KMS-11 (cell line): Measurements from ENCODE around the gene PAX3.

Experiments used
- H2AFZ ChIP-seq: fragments of 200-600 bp; sonication (generic); 2 replicates; pipeline ENCODE4 v1.6.1; 2016; ENCODE audit warnings: antibody characterized with exemption, mixed run types, low read depth
- H3K27ac ChIP-seq: fragments of 200-600 bp; sonication (generic); 2 replicates; pipeline ENCODE4 v1.6.1; 2016; ENCODE audit warnings: mild to moderate bottlenecking, mixed run types
- H3K27me3 ChIP-seq: fragments of 200-600 bp; sonication (generic); 2 replicates; pipeline ENCODE4 v1.6.1; 2017; ENCODE audit warnings: mild to moderate bottlenecking, low read depth, mixed run types, moderate library complexity; ENCODE audit not compliant: insufficient read depth
- H3K36me3 ChIP-seq: fragments of 200-600 bp; sonication (generic); 2 replicates; pipeline ENCODE4 v1.6.1; 2017; ENCODE audit warnings: mild to moderate bottlenecking, mixed run types; ENCODE audit not compliant: insufficient read depth
- H3K4me1 ChIP-seq: fragments of 200-600 bp; sonication (generic); 2 replicates; pipeline ENCODE4 v1.6.1; 2016; ENCODE audit warnings: mild to moderate bottlenecking, low read depth, mixed run types; ENCODE audit not compliant: poor library complexity, severe bottlenecking
- H3K4me2 ChIP-seq: fragments of 200-600 bp; sonication (generic); 2 replicates; pipeline ENCODE4 v1.7.0; 2016; ENCODE audit warnings: mild to moderate bottlenecking, mixed run types
- H3K4me3 ChIP-seq: fragments of 200-600 bp; sonication (generic); IDR thresholded peaks from 2 replicates; pipeline ENCODE4 v1.6.1; 2017; ENCODE audit warnings: low read depth, low read length, mixed read lengths; ENCODE audit not compliant: insufficient read depth
- H3K79me2 ChIP-seq: fragments of 200-600 bp; sonication (generic); 2 replicates; pipeline ENCODE4 v1.6.1; 2016; ENCODE audit warnings: low read depth, mixed run types; ENCODE audit not compliant: insufficient read depth
- H3K9ac ChIP-seq: fragments of 200-600 bp; sonication (generic); 2 replicates; pipeline ENCODE4 v1.6.1; 2016; ENCODE audit warnings: mild to moderate bottlenecking, mixed run types
- H4K20me1 ChIP-seq: fragments of 200-600 bp; sonication (generic); 2 replicates; pipeline ENCODE4 v1.6.1; 2016; ENCODE audit warnings: mild to moderate bottlenecking, mixed run types; ENCODE audit not compliant: insufficient read depth
- TF ChIP-seq, protein P1 (sequence below): fragments of 200-600 bp; sonication (generic); conservative IDR thresholded peaks from 2 replicates; pipeline ENCODE4 v1.6.1; 2017; ENCODE audit warnings: low read depth, mild to moderate bottlenecking, antibody characterized with exemption, low read length, moderate library complexity, mixed read lengths

PAX3 gene

DNA sequence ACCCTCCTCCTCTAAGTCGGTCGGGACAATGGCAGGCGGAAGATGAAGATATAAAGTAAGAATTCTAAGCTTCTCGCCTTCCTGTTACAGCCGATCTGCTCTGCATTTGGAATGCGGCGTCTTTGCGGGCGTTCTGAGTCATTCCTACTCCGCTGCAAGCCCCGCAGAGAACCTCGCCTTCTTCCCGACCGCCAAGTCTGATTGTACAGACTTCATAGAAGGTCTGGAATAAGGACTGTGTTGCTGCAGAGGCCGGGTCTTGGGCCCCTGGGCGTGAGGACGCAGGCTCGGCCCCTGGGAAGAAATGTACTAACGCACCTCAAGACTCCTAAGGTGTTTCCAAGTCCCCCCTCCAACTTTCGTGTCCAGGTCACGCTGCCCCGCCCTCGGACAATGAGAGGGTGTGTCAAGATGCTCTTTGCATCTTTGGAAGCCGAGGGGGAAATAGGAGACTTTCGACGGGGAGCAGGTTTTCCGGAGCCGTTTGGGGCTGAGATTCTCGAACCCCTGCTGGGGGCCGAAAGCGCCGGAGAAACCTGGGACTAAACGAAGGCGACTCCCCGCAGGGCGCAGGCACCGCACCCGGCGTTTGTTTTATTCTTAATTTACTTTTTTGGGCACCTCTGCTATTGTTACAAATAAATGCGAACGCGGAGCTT is 12.7 kb upstream of the PAX3 start:
- Histone ChIP-seq H4K20me1 (no peaks in the 10 kb centered on the region), H3K9ac (no peak overlapping the region), H3K4me2 (no peak overlapping the region), H3K27ac (no peak overlapping the region), H3K79me2 (no peaks in the 10 kb centered on the region), H3K36me3 (no peaks in the 10 kb centered on the region), H3K4me1 (peaks cover 26% of the 10 kb centered on the region), H3K4me3 (no peak overlapping the region), H3K27me3 (no peaks in the 10 kb centered on the region), H2AFZ (no peak overlapping the region)
- TF ChIP-seq, protein P1, sequence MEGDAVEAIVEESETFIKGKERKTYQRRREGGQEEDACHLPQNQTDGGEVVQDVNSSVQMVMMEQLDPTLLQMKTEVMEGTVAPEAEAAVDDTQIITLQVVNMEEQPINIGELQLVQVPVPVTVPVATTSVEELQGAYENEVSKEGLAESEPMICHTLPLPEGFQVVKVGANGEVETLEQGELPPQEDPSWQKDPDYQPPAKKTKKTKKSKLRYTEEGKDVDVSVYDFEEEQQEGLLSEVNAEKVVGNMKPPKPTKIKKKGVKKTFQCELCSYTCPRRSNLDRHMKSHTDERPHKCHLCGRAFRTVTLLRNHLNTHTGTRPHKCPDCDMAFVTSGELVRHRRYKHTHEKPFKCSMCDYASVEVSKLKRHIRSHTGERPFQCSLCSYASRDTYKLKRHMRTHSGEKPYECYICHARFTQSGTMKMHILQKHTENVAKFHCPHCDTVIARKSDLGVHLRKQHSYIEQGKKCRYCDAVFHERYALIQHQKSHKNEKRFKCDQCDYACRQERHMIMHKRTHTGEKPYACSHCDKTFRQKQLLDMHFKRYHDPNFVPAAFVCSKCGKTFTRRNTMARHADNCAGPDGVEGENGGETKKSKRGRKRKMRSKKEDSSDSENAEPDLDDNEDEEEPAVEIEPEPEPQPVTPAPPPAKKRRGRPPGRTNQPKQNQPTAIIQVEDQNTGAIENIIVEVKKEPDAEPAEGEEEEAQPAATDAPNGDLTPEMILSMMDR = no peak

DNA sequence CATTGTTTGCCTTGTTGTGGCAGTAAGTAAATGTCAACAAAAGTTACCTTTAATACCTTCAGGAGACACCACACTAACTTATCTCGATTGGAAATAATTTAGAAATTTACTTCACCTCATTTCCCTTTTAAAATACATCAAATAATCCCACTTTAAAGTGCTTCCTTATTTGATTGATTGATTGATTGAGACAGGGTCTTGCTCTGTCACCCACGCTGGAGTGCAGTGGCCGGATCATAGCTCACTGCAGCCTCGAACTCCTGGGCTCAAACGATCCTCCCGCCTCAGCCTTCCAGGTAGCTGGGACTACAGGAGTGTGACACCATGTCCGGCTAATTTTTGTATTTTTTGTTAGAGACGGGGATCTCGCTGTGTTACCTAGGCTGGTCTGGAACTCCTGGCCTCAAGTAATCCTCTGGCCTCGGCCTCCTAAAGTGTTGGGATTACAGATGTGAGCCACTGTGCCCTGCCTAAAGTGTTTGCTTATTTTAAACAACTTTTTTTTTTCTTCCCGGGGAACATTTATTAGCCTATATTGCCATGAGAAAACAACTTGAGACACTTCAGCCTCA is 12.0 kb upstream of the PAX3 start:
- H3K4me3 ChIP-seq = no peak overlapping the region
- no peak overlapping the region for H3K4me2 ChIP-seq
- H3K36me3 ChIP-seq = no peaks in the 10 kb centered on the region
- no peak overlapping the region for H2AFZ ChIP-seq
- H4K20me1 ChIP-seq = no peaks in the 10 kb centered on the region
- TF ChIP-seq, protein P1 = no peak
- no peak overlapping the region for H3K9ac ChIP-seq
- H3K79me2 ChIP-seq = no peaks in the 10 kb centered on the region
- H3K27me3 ChIP-seq = no peaks in the 10 kb centered on the region
- H3K27ac ChIP-seq = no peak overlapping the region
- peaks cover 22% of the 10 kb centered on the region for H3K4me1 ChIP-seq

DNA sequence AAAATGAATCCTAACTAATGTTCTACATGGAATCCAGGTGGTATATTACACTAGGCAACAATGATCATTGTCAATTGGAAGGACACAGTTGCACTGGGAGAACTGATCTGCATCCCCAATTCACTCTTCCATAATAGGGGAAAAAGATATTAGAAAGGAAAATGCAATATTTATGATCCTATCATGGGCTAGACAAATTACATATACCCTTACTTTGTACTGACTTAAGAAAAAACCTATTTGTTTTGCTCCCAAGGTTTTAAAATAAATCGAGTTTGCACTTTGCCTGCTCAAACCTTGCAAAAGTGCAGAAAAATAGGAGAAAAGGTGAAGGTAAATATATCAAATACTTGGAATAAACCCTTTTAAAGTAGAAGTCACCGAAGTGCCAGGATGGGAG is 11.0 kb upstream of the PAX3 start:
- no peaks in the 10 kb centered on the region; the same call in 1 of the 2 replicates for H3K27me3 ChIP-seq

DNA sequence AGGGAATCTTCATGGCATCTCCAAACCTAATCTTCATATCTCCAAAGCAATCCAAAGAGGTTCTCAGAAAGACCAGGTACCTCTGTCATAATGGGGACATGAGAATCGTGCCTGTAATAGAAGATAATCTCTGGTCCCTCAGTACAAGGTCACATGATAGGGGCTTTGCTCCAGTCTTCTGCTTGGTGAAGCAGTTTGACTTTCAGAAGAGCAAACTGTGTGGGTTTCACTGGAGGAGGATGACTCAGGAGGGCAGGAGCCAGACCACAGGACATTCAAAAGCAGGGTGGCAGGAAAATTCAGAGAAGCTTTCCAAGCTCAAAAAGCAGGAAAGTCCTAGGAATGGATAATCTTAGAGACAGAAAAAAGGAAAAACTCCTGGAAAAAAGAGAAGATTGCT is 10.6 kb upstream of the PAX3 start:
- H2AFZ ChIP-seq = no peak overlapping the region
- H3K4me1 ChIP-seq = peaks cover 18% of the 10 kb centered on the region
- H3K79me2 ChIP-seq = no peaks in the 10 kb centered on the region
- H4K20me1 ChIP-seq = no peaks in the 10 kb centered on the region
- no peak overlapping the region for H3K4me2 ChIP-seq
- TF ChIP-seq, protein P1 = no peak
- no peak overlapping the region for H3K4me3 ChIP-seq
- H3K36me3 ChIP-seq = no peaks in the 10 kb centered on the region
- H3K27ac ChIP-seq = no peak overlapping the region
- H3K27me3 ChIP-seq = no peaks in the 10 kb centered on the region; the same call in 1 of the 2 replicates
- H3K9ac ChIP-seq = no peak overlapping the region

More for the DNA sequence above, 11.0 kb upstream of the PAX3 start:
- Histone ChIP-seq H2AFZ (no peak overlapping the region), H3K36me3 (no peaks in the 10 kb centered on the region), H3K4me3 (no peak overlapping the region), H3K4me1 (peaks cover 13% of the 10 kb centered on the region), H3K4me2 (no peak overlapping the region), H3K27ac (no peak overlapping the region), H3K9ac (no peak overlapping the region), H3K79me2 (no peaks in the 10 kb centered on the region), H4K20me1 (no peaks in the 10 kb centered on the region)
- TF ChIP-seq, protein P1 = no peak
